HG03342 (cell line): ENCODE measurements around the gene UPK3A.
"Not testable (repeated sequence)": the region's sequence is repeated elsewhere in the genome, so short reads cannot be mapped to it uniquely, and the experiment has no call there.

ENCODE experiments used
- ATAC-seq: cut with Tn5 transposase; IDR thresholded peaks from one replicate; pipeline ENCODE4 v1.9.1; 2021; ENCODE audit warnings: mild to moderate bottlenecking, moderate library complexity; ENCODE audit not compliant: unreplicated experiment

UPK3A gene

DNA sequence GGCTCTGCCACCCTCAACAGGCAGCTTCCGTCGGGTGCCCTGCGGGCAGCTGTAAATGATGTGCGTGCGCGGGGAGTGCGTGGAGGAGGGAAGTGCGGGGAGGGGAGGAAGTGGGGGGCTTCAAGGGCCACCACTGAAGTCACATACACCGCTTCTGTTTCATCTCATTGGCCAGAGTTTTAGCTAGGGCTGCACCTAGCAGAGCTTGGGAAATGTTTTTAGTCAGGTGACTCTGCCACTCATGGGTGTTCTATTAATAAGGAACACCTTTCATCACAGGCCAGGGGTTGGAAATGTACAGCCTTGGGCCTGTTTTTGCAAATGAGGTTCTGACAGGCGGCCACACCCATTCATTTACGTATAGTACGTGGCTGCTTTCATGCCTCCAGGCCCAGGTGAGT lies 39.6 kb downstream of the UPK3A start:
- ATAC-seq = no peak

DNA sequence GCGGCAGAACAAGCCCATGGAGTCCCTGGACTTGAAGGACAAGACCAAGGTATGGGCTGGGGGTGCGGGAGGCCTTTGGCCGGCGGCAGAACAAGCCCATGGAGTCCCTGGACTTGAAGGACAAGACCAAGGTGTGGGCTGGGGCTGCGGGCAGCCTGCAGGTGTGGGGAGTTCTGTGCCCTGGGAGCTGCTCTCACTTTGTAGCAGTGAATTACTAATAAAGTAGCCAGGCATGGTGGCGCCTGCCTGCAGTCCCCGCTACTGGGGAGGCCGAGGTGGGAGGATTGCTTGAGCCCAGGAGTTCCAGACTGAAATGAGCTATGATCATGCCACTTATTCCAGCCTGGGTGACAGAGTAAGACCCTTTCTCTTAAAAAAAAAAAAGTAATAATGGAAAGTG lies 43.5 kb downstream of the UPK3A start:
- ATAC-seq = not testable (repeated sequence)

DNA sequence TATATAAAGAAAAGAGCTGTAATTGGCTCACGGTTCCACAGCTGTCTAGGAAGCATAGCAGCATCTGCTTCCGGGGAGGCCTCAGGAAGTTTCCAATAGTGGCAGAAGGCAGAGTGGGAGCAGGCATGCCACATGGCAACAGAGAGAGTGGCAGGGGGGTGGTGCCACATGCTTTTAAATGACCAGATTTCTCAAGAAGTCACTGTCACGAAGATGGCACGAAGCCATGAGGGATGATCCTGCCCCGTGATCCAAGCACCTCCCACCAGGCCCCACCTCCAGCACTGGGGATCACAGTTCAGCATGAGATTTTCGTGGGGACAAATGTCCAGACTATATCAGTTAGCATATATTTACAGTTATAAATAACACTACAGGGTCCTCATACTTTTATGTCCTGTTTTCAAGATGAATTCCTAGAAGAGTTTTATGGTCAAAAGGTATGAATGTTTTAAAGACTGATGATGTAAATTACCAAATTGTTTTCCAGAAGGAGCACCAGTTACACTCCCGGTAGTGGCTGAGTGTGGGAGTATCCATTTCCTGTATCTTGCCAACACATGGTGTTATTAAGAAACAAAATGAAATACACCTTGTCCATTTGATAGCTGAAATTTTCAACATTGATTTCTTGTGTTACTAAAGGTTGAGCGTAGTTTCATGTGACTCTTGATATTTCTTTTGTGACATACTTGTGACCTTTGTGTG lies 44.2 kb downstream of the UPK3A start:
- ATAC-seq = no peak

DNA sequence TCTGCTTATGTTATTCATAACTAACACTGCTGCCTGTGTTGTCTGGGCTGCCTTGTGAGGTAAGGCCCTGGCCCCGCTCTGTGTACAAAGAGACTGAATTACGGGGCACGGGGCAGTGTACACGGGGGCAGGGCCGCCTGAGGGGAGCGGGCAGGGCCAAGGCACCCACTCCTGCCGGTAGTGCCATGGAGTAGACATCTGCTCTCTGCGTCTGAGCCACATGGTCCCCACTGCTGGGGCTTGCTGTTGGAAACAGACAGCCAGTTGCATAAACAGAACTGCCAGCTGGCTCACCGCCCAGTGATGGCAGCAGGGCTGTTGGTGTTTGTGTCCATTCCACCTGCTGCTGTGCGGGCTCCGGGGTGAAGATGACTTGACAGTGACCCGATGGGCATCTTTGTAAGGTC lies 44.8 kb downstream of the UPK3A start:
- no peak for ATAC-seq

DNA sequence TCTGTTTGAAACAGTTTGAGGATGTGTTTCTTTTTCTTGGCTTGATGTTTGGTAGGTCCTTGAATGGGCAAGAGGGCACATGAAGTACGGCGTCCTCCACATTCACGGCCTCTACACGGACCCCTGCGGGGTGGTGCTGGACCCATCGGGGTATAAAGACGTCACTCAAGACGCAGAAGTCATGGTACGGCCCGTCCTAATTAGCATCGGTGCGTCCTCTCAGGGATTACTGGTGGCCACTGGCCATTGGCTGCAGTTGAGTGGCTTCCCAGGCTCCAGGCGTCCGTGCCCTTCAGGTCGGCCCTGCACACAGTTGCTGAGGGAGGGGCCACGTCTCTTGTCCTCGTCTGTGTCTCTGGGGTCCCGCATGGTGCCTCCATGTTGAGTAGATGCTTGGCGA lies 45.8 kb downstream of the UPK3A start:
- ATAC-seq = no peak

DNA sequence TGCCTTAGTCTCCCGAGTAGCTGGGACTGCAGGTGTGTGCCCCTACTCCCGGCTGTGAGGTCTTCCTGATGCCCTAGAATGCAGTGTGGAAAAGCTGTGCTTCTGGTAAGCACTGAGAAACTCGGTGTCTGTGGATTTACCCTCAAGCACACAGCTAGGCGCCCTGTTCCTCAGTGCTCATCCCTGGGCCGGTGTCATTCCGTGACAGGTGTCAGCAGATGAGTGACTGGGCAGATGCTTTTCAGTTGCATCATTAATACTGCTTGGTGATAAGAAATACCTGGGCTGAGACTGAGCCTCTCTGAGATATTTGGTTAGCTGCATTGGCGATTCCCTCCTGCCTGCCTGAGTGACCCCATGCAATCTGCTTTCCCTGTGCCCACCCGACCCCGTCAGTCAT lies 46.7 kb downstream of the UPK3A start:
- ATAC-seq = no peak

DNA sequence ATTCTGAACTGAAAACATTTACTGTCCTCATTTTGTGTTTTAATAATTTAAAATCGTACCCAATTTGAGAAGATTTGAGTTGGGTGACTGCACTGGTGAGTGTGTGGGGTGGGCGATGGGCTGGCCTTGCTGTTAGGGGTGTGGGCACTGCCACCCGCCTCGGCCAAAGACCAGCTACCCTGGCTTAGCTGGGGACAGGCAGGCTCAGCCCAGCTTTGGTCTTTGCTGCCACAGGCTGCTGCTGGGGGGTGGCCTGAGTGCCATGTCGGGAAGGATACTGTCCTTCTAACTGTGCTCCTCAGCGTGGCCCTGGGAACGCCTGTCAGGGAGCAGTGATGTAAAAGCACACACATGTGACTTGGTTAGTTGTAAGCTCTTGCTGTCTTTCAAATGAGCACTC lies 47.3 kb downstream of the UPK3A start:
- ATAC-seq = no peak

DNA sequence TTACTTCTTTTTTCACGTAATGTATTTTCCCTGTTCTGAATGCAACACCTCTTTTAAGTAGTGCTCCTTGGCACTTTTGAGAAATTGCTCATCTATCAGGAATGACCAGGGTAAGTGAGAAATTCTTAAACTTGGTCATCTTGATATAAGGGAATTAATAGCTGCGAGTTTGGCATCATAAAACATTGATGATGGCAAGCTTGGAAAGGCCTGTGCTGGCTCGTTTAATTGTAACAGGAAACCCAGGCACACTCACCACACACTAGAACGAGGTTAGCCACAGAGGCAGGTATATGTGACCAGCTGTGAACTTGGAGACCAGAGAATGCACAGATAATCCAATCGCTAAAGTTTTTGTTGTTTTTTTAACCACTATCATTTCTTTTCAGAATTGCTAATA lies 49.3 kb downstream of the UPK3A start:
- ATAC-seq = no peak

DNA sequence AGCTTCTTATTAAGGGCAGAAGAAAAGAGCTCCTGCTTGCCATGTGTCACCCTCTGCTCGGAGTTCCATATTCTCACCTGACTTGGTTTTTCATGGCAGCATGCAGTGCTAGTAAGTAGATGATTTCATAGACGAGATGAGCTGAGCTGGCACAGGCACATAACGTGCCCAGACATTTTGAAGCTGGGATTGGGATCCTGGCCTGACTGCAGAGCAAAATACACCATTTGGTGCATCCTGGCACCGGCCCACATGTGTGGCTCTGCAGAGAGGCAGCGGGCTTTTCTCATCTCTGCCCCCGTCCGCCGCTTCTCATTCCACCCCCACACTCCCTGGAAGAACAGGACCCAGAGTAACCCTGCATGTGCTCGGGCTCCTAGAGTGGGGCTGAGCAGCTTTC lies 49.8 kb downstream of the UPK3A start:
- ATAC-seq = no peak

DNA sequence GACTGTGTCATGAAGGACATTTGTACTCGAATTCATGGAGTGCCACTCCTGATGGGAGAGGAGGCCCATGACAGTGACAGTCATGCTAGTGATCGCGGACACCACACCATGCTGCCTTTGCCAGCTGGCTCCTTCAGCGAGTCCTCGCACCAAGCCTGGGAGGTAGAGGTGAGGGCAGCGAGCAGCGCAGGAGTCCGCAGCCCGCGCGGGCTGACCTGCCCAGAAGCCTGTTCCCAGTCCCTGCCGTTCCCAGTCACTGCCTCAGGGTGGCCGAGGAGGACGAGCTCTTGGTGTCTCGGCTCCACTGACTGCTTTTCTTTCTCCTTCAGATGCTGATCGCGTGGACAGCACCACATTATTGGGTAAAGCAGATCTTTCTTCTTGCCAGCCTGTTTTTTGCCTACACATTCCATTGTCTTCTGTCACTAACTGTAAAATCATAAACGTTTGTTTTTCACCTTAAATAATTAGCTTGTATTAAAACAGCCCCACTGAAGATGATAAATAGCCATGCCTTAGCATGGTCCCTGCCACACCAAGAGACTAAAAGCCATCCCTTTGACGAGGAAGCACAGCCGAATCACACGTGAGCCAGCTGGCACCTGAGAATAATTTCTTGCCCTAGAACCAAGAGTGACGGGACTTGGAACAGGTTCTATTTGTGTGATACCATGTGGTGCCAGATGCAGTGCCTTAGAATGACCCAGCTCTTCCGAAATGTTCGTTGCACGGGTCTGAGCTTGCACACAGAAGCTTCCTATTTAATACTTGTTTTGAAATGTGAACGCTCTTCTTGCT lies 50.5 kb downstream of the UPK3A start:
- no peak for ATAC-seq

DNA sequence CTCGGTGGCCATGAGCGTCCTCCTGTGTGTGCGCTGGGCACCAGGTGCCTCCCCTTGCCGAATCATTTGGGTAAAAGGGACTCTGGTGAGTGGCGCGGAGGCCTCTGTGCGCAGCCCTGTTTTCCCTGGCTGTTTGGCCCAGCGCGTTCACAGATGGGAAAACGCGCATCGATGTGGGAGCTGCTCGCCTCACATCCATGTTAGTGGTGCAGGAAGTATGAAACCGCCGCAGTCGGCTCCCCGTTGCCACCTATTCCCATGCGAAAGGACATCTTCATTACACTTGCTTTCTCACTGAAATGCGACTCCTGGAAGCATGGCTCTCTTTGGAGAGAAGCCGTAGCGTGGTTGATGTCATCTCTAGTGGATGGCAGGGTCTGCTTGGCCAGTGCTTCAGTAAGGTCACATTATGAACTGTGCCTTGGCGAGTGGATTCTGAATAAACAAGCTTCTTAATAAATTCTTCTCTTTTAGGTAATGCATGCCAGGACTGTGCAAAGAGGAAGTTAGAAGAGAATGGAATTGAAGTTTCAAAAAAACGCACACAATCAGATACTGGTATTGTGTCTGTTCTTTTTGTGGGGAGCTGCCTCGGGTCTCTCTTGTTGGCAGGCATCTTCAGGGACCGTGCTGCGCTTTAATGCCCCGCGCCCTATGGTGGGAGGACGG lies 51.2 kb downstream of the UPK3A start:
- ATAC-seq = no peak

DNA sequence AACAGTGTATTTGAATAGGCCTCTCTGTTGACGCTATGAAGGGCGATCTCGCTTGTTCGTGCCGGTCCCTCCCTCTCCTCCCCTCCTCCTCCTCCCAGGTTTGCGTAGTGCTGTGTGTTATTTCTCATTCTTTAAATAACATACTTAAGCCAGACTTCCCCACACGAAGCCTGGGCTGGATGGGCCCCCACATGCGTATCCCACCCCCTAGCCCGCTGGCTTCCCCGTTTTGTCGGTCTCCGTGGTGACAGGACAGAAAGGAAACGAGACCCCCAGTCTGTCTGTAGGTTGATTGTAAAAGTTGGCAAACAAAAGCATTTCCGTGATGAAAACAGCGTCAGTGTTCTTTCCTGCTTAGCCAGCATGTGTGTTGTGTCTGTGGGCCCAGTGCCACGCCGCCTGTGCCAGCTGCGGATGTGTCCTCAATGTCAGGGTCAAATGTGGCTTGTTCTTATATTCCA lies 52.3 kb downstream of the UPK3A start:
- no peak for ATAC-seq

DNA sequence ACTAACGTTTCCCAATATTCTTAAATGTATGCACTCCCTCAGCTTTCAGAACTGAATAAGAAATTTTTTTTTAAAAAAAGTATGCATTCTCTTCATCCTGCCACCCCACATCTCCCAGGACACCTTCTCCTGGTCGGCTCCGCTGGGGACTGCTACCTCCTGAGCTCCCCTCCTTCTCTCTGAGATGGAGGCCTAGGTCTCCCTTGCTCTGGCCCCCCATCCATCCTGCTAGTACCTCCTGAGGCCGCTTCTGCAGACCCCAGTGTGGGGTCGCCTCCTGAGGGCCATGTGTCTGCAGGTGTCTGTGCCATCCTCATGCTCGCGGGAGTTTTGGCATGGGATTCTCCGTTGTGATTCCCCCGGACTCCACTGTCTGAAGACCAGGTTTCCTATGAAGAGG lies 52.8 kb downstream of the UPK3A start:
- no peak for ATAC-seq

DNA sequence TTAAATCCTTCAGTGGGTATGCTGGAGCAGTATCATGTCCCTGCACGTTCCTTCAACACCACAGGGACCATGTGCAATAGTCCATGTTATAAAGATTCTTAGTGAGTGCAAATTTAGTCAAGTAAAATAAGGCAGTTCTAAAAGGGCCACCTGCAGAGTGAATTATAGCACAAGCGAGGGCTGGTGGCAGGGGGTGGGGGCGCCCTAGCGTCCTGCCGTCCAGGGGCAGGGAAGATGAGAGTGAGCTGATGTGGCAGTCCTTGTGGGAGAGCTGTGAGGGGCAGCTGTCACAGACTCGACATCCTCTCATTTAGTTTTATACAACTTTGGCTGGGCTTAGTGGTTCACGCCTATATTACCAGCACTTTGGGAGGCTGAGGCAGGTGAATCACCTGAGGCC lies 54.0 kb downstream of the UPK3A start:
- ATAC-seq = no peak

DNA sequence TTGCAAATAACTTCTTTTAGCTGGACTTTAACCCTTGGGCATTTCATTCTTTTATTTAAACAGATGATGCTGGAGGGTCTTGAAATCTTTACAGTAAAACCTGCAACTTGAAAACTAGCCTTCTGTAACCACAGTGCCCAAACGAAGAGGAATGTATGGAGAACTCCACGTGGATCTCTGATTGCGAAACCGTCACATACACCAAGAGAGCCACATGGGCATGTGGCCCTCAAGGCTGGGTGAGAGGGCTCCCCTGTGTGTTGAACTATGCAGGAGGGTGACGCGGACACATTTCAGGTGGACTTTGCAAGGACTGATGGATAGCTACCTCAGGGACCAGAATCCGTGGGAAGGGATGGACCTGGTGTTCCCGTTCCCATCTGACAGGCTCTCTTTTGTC lies 55.6 kb downstream of the UPK3A start:
- no peak for ATAC-seq

DNA sequence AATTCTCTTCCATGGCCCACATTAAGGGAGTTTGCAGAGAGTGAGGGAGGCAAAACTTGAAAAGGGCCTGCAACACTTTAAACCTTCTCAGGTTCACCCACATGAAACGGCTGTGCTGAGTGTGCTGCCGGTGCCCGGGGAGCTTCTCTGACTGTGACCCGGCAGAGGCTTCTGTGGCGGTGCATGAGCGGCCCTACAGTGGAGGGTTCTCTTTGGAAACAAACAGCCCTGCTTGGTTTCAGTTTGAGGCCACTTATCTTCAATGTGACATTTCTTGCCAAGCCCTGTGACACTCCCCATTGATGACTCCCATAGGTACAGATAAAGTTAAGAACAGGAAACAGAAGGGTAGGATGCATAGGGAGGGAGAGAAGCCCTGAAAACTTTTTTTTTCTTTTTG lies 56.7 kb downstream of the UPK3A start:
- no peak for ATAC-seq

DNA sequence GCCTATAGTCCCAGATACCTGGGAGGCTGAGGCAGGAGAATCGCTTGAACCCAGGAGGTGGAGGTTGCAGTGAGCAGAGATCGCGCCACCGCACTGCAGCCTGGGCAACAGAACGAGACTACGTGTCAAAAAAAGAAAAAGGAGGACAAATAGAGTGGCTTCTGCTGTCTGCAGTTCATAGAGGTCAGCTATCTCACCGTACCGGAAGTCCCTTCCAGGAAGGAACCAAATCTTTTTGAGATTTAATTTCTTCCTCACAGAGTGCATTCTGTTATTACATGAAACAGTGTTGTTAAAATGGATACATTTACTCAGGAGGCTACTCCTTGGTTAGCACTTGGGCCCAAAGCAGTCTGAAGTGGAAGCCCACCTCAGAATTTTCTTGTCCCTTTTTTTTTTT lies 58.4 kb downstream of the UPK3A start:
- ATAC-seq = no peak

DNA sequence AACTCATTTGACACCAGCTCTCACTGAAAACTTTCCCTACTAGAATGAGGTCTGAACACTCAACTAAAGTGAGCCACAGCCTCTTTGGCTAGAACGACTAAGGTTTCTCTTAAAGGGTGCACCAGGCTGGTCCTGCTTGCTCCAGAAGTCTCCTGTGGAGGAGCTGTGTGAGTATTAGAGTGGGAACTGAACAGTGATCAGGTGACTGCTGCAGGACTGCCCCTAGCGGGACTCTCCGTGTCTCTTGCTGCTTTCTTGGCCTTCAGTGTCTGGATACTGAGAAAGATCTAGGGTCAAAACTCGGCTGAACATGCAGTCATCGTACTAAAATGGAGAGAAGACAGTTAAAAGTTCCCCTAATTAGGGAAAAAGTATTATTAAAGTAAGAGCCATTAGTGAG lies 59.6 kb downstream of the UPK3A start:
- ATAC-seq = no peak
